Measurements from ENCODE around the gene UFSP2. TPM values are rescaled to one million over a fixed set of nuclear protein-coding genes. Genes with fewer than 3 reads are reported as not detected.

The UFSP2 gene
- total and polyA plus RNA-seq, 2 of the 4 experiments (the other 2 are of a cell fraction), result 21.8 to 43.7 TPM

- H2AFZ ChIP-seq (replicated peaks; ENCODE audit: low read length, poor library complexity), result no peak overlapping the region
- peak overlapping the region in 1 of 2 experiments; percentile 88; a peak in 1 of 4 replicates for H4K8ac ChIP-seq (ENCODE audit: low read depth in 2 of 2, low read length in 2 of 2)
- no peak overlapping the region for H2BK120ac ChIP-seq (ENCODE audit: low read depth, low read length)
- no peak for TF ChIP-seq CEBPB (IDR thresholded peaks at IDR 0.05; ENCODE audit: low read depth, low read length)
- TF ChIP-seq MXI1 (IDR thresholded peaks at IDR 0.05; ENCODE audit: borderline replicate concordance, low read depth, low read length), result no peak
- TF ChIP-seq NFE2L2 (IDR thresholded peaks at IDR 0.05; ENCODE audit: low read depth, low read length), result no peak
- TF ChIP-seq MAZ (IDR thresholded peaks at IDR 0.05; ENCODE audit: borderline replicate concordance, low read depth, low read length), result no peak
- TF ChIP-seq FOS (IDR thresholded peaks at IDR 0.05; ENCODE audit: low read depth, low read length), result no peak
- no peak for TF ChIP-seq RAD21 (IDR thresholded peaks at IDR 0.05; ENCODE audit: low read length)
- H3K36me3 ChIP-seq (ENCODE audit: control insufficient read depth, insufficient read depth, low read length), result peaks cover 4% of the 10 kb centered on the region; the same call in 1 of the 2 replicates
- no peaks in the 10 kb centered on the region for H4K20me1 ChIP-seq (ENCODE audit: insufficient read depth, low read length)
- intact Hi-C loops (cut with micrococcal nuclease) (loop anchor here (1.0 kb wide), 2 partner anchors 71 to 184 kb away; no protein-coding TSS in a partner anchor), in situ Hi-C loops (cut with MboI; ENCODE audit: low sequenced_read_pairs) (loop anchor here (5.0 kb wide), 1 partner anchor 192 kb away; the partner anchor contains the start of gene CFAP97), dilution Hi-C loops (cut with HindIII; ENCODE audit: low sequenced_read_pairs, unreplicated experiment) (no loop called here)
- no peak overlapping the region for H3K18ac ChIP-seq (ENCODE audit: low read depth, low read length)
- H3K56ac ChIP-seq (ENCODE audit: extremely low read depth, insufficient read depth, low read length), result no peak overlapping the region
- no peaks in the 10 kb centered on the region for H3K9me3 ChIP-seq (ENCODE audit: control insufficient read depth, insufficient read depth, low read length)
- no peak overlapping the region; the same call in 1 of the 2 replicates for H3K23ac ChIP-seq (ENCODE audit: low read depth, low read length)
- no peak overlapping the region for H4K5ac ChIP-seq (ENCODE audit: low read depth, low read length)
- no peak overlapping the region for H4K91ac ChIP-seq (ENCODE audit: insufficient read depth, low read depth, low read length)
- WGBS, 2 experiments (ENCODE audit: extremely low coverage in 2 of 2, insufficient read length in 1 of 2), result 79% methylated on average over 5 of the region's 12 CpGs; no CpG with 5 or more reads in 1 of the 2 experiments
- no peak overlapping the region for H2BK15ac ChIP-seq (ENCODE audit: low read depth, low read length)
- H3K4me3 ChIP-seq (ENCODE audit: insufficient read depth, low read depth, low read length), result no peak overlapping the region
- H3K9me1 ChIP-seq (ENCODE audit: insufficient read depth, low read length), result no peaks in the 10 kb centered on the region
- no peak overlapping the region for H3K14ac ChIP-seq (replicated peaks; ENCODE audit: low read depth, low read length)
- H3K4me1 ChIP-seq (ENCODE audit: control insufficient read depth, insufficient read depth, low read length), result peaks cover 3% of the 10 kb centered on the region; the same call in 1 of the 2 replicates
- H2AK5ac ChIP-seq (ENCODE audit: low read depth, low read length), result no peak overlapping the region
- ChIA-PET CTCF (interaction anchor here (1.0 kb wide), 1 partner anchor 9 kb away, joined by 3 read pairs; no protein-coding TSS in a partner anchor), POLR2A (ENCODE audit: unreplicated experiment) (interaction anchor here (0.6 kb wide), 1 partner anchor 755 kb away, joined by 3 read pairs; no protein-coding TSS in a partner anchor)
- H3K79me1 ChIP-seq (ENCODE audit: low read depth in 1 of 2, low read length in 2 of 2), result peaks cover 3 to 7% of the 10 kb centered on the region in 2 experiments; a peak in 3 of 4 replicates
- no peak overlapping the region for H2BK20ac ChIP-seq (ENCODE audit: low read depth, low read length)
- no peak overlapping the region for H3K4ac ChIP-seq (ENCODE audit: low read depth, low read length)
- H3K4me2 ChIP-seq (ENCODE audit: low read depth, low read length), result peak overlapping the region; percentile 94
- no peak for DNase-seq
- H3K9ac ChIP-seq (ENCODE audit: low read depth, low read length), result no peak overlapping the region
- H3K27me3 ChIP-seq (ENCODE audit: control insufficient read depth, insufficient read depth, low read length), result no peaks in the 10 kb centered on the region
- ATAC-seq (ENCODE audit: low read depth), result no peak
- H2AK9ac ChIP-seq (replicated peaks; ENCODE audit: low read depth, low read length, poor library complexity), result no peak overlapping the region
- H3K27ac ChIP-seq (ENCODE audit: insufficient read depth, low read length), result no peak overlapping the region
- peak overlapping the region; percentile 80 for H2BK5ac ChIP-seq (ENCODE audit: low read depth, low read length, poor library complexity, severe bottlenecking)
- BruUV-seq (replicated peaks), result no TSS peak
These were observed 31.1 kb downstream of the UFSP2 start for GRCh38 chr4:185394568-185395237.

Measured in IMR-90 (cell line).